Fibroblast of skin of right biceps (primary cell): ENCODE data around the gene BCL7C.
A peak's percentile ranks its signal among the peaks of the same experiment; 100 is the strongest.

Source experiments
- DNase-seq: peaks from one replicate; pipeline ENCODE4 v3.0.0-alpha.2; 2013

Gene BCL7C

DNA sequence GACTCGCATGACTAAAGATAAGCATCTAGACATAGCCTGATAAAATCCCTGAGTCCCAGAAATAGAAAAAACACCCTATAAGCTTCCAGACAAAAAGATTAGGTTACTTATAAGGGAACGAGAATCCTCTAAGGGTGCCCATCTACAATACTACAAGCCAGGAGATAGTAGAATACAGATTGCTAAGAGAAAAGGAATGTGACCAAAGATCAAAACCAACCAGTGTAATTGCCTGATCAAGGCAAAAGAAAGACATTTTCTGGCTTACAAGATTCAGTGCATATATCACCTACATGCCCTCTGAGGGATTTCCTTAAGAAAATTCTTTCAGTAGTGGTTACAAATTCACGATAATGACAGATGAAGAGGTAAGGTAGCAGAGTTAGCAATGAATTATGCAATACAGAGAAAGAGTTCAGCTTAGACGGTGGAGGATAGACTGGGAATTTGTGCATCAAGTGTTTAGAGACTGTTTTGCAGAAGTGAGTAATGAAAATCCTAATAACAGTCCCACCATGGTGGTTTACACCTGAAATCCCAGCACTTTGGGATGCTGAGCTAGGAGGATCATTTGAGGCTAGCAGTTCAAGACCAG lies 35.0 kb downstream of the BCL7C start:
- peak; percentile 22 for DNase-seq

DNA sequence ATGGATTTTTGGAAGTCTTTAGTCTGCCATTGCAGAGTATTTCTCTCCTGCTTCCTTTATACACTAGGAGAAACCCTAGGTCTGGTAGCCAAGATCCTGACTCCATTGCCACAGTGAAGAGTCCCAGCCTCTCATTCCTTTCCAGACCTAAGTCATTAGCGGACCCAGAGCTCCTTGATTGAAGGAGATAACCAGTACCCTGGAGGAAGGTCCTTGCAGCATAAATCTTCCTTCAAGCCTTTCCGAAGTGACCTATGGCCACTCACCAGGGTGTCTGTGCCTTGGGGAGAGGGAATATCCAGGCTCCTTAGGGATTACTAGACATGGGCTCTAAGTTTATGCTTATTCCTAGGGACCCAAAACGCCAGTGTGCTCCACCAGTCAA lies 35.8 kb downstream of the BCL7C start:
- DNase-seq = no peak

DNA sequence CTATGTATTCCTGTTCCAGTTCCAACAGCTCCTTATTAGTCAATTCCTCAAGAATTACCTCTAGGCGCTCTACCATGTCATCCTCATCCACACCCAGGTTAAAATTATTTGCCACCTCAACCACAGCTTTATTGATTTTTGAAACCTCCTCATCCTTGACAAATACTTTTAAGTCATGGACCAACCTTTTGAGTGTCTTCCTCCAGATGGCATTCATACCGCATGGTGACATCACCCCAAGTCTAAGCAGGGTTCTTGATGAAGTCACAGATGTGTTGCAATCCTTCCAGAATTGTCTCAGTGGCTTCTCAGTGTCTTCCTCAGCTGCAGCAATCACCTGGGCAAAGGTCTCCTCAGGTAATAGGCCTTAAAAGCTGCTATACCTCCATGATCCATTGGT lies 40.1 kb downstream of the BCL7C start:
- DNase-seq = peak; percentile 10

DNA sequence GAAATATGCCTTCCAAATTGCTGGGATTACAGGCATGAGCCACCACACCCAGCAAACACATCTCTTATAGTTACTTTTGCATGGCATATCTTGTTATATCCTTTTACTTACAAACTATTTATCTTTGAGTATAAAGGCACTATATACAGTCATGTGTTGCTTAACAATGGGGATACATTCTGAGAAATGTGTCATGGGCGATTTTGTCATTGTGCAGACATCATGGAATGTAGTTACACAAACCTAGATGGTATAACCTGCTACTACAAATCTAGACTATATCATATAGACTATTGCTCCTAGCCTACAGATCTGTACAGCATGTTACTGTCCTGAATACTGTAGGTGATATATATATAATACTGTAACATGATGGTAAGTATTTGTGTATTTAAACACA lies 43.6 kb downstream of the BCL7C start:
- no peak for DNase-seq

DNA sequence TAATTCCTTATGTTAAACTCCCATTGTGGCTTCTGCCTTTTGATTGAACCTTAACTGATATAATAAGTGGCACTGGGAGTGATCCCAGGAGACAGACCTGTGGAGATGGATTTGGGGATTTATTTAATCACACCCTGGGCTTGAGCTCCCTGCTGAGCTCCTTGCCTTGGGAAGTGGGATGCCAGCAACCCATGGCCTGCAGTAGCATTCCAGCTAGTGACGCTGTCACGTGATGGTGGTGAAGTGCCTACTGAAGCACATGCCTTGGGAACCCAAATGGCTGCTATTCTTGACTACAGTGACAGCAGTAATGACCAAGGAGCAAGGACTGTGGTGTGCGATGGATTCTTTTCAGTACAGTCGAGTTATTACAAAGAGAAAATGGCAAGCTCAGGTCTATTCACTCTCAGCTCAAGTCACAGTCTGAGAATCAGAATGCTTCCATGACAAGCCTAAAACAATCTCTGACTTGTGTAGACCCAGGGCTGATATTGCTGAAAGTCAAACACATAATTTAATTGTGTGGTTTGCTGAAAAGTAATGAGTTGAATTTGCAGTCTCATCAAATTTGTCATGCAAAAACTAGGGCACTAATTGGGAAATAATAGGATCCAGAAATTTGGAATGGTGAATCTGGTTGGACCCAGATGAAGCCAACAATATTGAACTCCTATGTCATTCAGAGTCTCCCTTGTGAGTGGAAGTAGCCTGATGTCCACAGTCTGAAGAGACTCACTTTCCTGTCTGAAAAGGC lies 47.1 kb downstream of the BCL7C start:
- no peak for DNase-seq

DNA sequence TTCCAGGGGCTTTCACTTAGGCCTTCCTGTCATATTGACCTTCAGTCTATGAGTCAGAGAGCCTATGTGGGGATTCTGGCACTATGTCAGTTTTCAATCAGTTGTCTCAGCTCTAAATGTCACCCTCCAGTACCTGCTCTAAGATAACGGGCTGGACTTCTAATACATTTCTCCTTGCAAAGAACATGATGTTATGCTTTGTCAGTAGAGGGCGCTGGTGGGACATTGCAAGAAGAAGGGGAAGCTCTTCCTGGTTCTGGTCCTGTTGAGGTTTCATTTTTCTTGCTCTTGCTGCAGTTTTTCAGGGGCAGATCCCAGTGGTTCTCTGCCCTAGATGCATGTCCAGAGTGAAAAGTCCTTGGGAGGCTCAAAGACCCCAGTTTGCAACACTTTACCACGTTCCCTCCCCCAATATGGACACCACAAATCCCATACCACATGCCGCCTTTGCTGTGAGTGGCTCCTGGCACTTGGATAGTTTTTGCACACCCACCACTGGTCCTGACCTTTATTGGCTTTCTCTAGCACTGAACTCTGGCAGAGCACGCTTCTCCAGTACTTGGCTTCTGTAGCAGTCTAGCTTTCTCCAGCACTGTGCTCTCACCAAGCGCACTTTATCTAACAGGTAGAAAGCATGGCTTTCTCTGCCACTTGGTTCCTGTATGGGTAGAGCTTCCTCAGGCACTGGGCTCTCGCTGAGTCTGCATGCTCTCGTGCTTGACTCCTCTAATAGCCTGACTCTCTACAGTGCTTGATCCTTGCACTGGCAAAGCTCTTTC lies 49.0 kb downstream of the BCL7C start:
- DNase-seq = peak; percentile 84

DNA sequence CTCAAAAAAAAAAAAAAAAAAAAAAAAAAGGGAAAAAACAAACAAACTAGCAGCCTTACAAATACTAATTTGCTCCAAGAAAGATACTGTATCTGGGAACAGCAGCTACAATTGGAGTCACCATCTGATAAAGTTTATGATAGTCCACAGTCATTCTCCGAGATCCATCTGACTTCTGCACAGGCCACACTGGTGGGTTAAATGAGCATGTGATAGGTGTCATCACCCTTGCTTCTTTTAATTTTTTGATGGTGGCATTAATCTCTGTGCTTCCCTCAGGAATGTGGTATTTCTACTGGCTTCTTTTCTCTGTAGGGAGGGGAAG lies 49.6 kb downstream of the BCL7C start:
- DNase-seq = no peak

DNA sequence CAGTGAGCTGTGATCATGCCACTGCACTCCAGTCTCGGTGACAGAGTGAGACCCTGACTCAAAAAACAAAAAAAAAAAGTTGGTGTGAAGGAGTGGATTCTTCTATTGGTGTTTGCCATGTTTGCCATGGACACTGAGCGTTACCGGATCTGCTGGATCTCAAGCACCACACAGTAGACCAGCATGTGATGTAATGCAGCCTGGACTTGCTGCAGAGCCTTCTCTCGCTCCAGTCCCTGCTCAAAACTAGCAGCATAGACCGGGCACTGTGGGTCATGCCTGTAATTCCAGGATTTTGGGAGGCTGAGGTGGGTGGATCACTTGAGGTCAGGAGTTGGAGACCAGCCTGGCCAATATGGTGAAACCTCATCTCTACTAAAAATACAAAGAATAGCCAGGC lies 50.4 kb downstream of the BCL7C start:
- no peak for DNase-seq

DNA sequence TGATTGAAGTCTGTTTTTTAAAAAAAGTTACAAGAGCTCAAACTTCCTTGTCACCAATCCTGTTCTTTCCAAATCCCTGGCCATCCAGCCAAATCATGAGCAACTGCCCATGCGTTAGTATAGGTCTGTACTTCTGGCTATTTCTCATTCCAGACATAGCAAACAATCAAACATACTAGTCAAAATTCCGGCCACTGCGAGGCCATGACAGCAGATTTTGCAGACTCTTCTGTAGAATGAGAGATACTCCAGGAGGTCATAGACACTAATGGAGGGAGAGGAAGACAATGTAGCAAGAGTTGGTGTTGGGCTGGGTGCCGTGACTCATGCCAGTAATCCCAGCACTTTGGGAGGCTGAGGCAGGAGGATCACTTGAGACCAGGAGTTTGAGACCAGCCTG lies 50.9 kb downstream of the BCL7C start:
- DNase-seq = no peak

DNA sequence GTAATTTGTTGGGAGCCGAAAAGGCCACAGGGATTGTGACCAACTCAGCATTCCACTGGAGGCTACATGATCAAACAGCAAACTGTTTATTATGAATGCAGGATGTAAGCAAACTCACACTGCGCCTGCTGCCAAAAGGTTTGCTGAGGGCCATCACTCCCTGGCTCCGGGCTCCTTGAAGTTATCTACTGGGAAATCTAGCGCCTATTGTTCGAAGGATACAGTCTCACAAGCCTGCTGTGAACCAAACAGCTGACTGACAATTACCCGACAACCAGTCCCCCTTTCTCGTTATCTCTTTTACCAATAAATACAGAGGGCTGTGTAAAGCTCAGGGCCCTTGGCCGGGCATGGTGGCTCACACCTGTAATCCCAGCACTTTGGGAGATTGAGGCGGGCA lies 52.5 kb downstream of the BCL7C start:
- no peak for DNase-seq

DNA sequence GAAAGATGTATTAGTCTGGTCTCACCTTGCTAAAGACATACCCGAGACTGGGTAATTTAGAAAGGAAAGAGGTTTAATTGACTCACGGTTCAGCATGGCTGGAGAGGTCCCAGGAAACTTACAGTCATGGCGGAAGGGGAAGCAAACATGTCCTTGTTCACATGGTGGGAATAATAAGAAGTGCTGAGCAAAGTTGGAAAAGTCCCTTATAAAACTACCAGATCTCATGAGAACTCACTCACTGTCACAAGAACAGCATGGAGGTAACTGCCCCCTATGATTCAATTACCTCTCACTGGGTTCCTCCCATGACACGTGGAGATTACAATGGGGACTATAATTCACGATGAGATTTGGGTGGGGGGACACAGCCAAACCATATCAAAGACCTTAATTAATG lies 53.3 kb downstream of the BCL7C start:
- DNase-seq = no peak

DNA sequence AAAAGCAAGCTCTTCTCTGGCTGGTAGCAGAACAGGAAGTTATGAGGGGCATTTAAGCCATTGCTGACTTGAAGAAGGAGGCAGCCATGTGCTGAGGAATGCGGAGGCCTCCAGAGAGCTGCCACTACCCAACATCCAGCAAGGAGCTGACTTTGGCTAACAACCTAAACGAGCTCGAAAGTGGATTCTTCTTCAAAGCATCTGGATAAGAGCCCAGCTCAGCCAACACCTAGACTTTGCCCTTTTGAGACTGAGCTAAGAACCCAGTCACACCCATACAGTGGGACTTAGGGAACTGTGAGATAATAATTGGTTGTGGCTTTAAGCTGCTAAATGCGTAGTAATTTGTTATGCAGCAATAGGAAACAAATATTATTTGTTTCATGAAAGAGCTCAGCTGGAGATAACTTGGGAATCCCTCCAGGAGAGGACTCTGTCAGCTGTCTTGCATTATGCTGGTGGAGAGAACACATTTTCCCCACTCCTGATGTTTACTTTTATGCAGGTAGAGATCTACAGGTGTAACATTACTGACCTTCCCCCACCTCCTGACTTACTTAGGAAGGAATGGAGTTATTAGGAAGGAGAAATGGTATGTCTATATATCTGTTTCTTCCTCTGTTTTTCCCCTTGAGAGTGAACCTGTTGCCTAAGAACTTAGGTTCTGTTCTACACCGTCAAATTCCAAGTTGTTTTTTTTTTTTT lies 54.2 kb downstream of the BCL7C start:
- DNase-seq = no peak

DNA sequence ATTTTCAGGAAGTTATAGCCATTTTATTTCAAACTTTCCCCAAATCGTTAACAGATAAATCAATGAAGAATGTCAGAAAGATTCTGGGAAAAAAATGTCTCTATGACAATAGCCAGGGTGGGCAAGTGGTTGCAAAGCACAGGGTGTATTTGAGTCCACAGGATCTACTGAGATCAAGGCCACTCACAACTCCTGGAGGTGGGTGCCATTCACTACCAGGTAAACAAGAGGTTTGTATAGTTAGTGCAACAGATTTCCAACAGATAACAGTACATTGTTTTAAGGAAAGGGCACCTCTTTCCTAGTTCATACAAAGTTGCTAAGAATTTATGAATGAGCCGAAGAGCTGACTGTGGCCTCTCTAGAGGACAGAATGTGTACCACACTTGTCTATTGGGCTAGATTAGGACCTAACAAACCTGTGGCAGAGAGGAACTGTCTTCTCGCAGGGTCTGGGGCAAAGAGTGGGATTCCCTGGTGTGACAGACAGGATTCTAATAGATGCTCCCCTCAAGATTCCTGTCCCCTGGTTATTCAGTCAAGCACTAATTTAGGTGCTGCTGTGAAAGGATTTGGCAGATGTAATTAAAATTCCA lies 54.9 kb downstream of the BCL7C start:
- no peak for DNase-seq

DNA sequence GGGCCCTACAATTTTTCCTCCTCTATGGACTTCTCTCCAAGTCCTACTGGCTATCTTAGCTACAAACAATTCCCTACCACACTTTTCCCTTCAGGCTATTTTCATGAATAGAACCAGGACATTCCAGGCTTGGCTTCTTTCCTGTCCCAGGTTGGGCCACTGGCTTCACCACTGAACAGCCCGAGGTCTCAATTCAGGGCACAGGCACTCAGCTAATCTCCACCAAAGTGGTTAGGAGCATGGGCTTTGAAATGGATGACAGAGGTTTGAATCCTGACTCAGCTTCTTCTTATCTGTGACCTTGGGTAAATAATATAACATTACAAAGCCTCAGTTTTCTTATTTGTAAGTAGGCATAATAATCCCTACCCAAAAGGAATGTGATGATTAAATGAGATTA lies 56.0 kb downstream of the BCL7C start:
- no peak for DNase-seq
